Heart right ventricle (tissue), 16 donors: ENCODE measurements around the gene LANCL3. TPM values are rescaled to one million over a fixed set of nuclear protein-coding genes. Genes with fewer than 3 reads are reported as not detected.

Source experiments
- ATAC-seq, 8 donors: fragments of 200-7000 bp; cut with Tn5 transposase; one replicate each; pipeline ENCODE4 v1.9.1; 2020; ENCODE audit warnings: mild to moderate bottlenecking in 8 of 8, moderate library complexity in 8 of 8, moderate number of reproducible peaks in 1 of 8
- DNase-seq, 2 donors: peaks; one replicate each; pipeline ENCODE4 v3.0.0-alpha.2; 2020
- H3K27ac ChIP-seq, 10 donors: fragments of 200-600 bp; sonication (generic) in 2 of 10; one replicate each; pipeline versions ENCODE4 v1.5.0 to v1.8.0; 2020 to 2022; ENCODE audit warnings: mild to moderate bottlenecking in 3 of 10
- H3K27me3 ChIP-seq, 7 donors: fragments of 200-600 bp; one replicate each; pipeline ENCODE4 v1.8.0; 2021 to 2022; ENCODE audit warnings: mild to moderate bottlenecking in 2 of 7
- H3K36me3 ChIP-seq, 9 donors: fragments of 200-600 bp; sonication (generic) in 1 of 9; one replicate each; pipeline versions ENCODE4 v1.5.0 to v1.8.0; 2020 to 2022; ENCODE audit warnings: mild to moderate bottlenecking in 2 of 9
- H3K4me1 ChIP-seq, 9 donors: fragments of 200-600 bp; sonication (generic) in 1 of 9; one replicate each; pipeline versions ENCODE4 v1.5.0 to v1.8.0; 2020 to 2022; ENCODE audit warnings: mild to moderate bottlenecking in 4 of 9
- H3K4me3 ChIP-seq, 10 donors: fragments of 200-600 bp; sonication (generic) in 2 of 10; one replicate each; pipeline versions ENCODE4 v1.5.0 to v1.8.0; 2020 to 2022; ENCODE audit warnings: mild to moderate bottlenecking in 7 of 10, moderate library complexity in 2 of 10
- H3K9me3 ChIP-seq, 11 donors: fragments of 200-600 bp in 10 of 11; sonication (generic) in 2 of 11; one replicate each; pipeline versions ENCODE4 v1.5.0 to v1.8.0; 2013 to 2022; ENCODE audit warnings: mild to moderate bottlenecking in 2 of 11, control low read depth in 1 of 11, moderate library complexity in 1 of 11
- CTCF ChIP-seq, 9 donors: fragments of 200-600 bp; sonication (generic) in 2 of 9; IDR thresholded peaks; one replicate each; pipeline versions ENCODE4 v1.5.0 to v1.8.0; 2021 to 2022; ENCODE audit warnings: antibody characterized with exemption in 9 of 9, mild to moderate bottlenecking in 5 of 9, moderate library complexity in 1 of 9
- WGBS, 2 donors: extraction: QIAGEN DNeasy Blood & Tissue Kit; methylation state at CpG; one replicate each; pipeline ENCODE4 v1.1.7; 2013; ENCODE audit warnings: inconsistent platforms in 1 of 2; 5-methylcytosine and 5-hydroxymethylcytosine counted together
- intact Hi-C, 10 donors: fragments of 100-400 bp; cut with DNase I; formaldehyde crosslinking; loops; one replicate each; pipeline versions ENCODE4 v1.11.1 to v1.14.2; 2022
- polyA plus RNA-seq, 2 donors: library from polyadenylated mRNA; stranded (reverse); fragments of 200-250 nt; gene quantifications; one replicate each; pipeline ENCODE4 v1.2.3, GENCODE V29; 2013
- total RNA-seq, 10 donors: library from RNA; stranded (reverse); fragmentation: NEBNext Ultra II Directional in 3 of 10; extraction: Animal tissue kit (Norgen Biotek cat#: 25700) in 3 of 10; gene quantifications; one replicate each; pipeline versions ENCODE4 v1.2.1 to v1.2.4, GENCODE V29; 2021 to 2023
- donor health status: Arrhythmogenic right ventricular cardiomyopathy.
- donor health status: ischemic (EF 13 %, LVEDD 7.1; RV severe dilation, severe dysfunction).
- donor health status: healthy with polysubstance abuse.
- donor health status: DM: no; HTN: yes; CAD: no.
- donor health status: DM: no; HTN: no; CAD: no.
- donor health status: ischemic (EF 25% LVEDD 6.9; RV normal size, moderate dysfunction).
- donor health status: ischemic (EF 25% LVEDD 5.7; RV mildly dilated, moderate dysfunction).
- donor health status: healthy.
- donor health status: DM: yes; HTN: yes; CAD: no.
- donor health status: Ischemic cardiomyopathy.
- donor health status: ischemic (EF 35%, LVEDD 5.7; RV mildly dilated, moderate dysfunction).
- donor health status: nonischemic (EF 11% LVEDD 7.7; RV severe dilation, severe dysfunction).
- donor health status: DM: yes; HTN: yes; CAD: no.
- donor health status: PGD.
- donor health status: ischemic (EF 29% LVEDD 5.4; RV normal size, mild dysfunction).
- donor health status: nonischemic (EF 23%, LVEDD 6.1; RV moderate dilation, normal function).

LANCL3 gene
- total and polyA plus RNA-seq, 12 donors = 0.04 to 0.56 (median 0.14) TPM

- no peak for ATAC-seq
- intact Hi-C loops = no loop called here
- WGBS, 2 donors = 100% methylated on average over 1 of the region's 1 CpG
These were observed 38.3 kb downstream of the LANCL3 start for GRCh38 chrX:37609727-37610126.

GRCh38 chrX:37613933-37614332, 42.5 kb downstream of the LANCL3 start:
- H3K4me3 ChIP-seq = no peak overlapping the region
- H3K4me1 ChIP-seq = no peaks in the 10 kb centered on the region
- H3K9me3 ChIP-seq = no peaks in the 10 kb centered on the region
- peaks cover 0 to 18% (median 0%) of the 10 kb centered on the region in 7 donors for H3K27me3 ChIP-seq
- WGBS, 2 donors = 81 to 84% methylated on average over 1 of the region's 1 CpG
- DNase-seq (no peak), ATAC-seq (no peak)
- intact Hi-C loops = no loop called here
- H3K36me3 ChIP-seq = no peaks in the 10 kb centered on the region
- TF ChIP-seq CTCF (IDR thresholded peaks at IDR 0.05) = no peak
- no peak overlapping the region for H3K27ac ChIP-seq

More at GRCh38 chrX:37609727-37610126, 38.3 kb downstream of the LANCL3 start:
- Histone ChIP-seq H3K9me3 (no peaks in the 10 kb centered on the region), H3K36me3 (no peaks in the 10 kb centered on the region), H3K27ac (no peak overlapping the region), H3K4me3 (no peak overlapping the region), H3K4me1 (no peaks in the 10 kb centered on the region), H3K27me3 (peaks cover 0 to 10% (median 0%) of the 10 kb centered on the region in 7 donors)
- TF ChIP-seq CTCF (IDR thresholded peaks at IDR 0.05) = no peak
- DNase-seq = no peak

- intact Hi-C loops = no loop called here
- ATAC-seq (peak in 1 of 8 donors; percentile 48), DNase-seq (no peak)
- Histone ChIP-seq H3K27me3 (peaks cover 0 to 4% (median 0%) of the 10 kb centered on the region in 7 donors), H3K27ac (no peak overlapping the region), H3K4me1 (no peaks in the 10 kb centered on the region), H3K9me3 (no peaks in the 10 kb centered on the region), H3K4me3 (no peak overlapping the region), H3K36me3 (no peaks in the 10 kb centered on the region)
- TF ChIP-seq CTCF (IDR thresholded peaks at IDR 0.05) = no peak
- WGBS, 2 donors = 74% methylated on average over 1 of the region's 1 CpG
These were observed 56.1 kb downstream of the LANCL3 start for GRCh38 chrX:37627602-37628001.

GRCh38 chrX:37638047-37638446, 66.6 kb downstream of the LANCL3 start:
- Histone ChIP-seq H3K27ac (no peak overlapping the region), H3K27me3 (peaks cover 0 to 14% (median 0%) of the 10 kb centered on the region in 7 donors), H3K9me3 (peaks cover 0 to 9% (median 0%) of the 10 kb centered on the region in 11 donors), H3K4me1 (no peaks in the 10 kb centered on the region), H3K36me3 (no peaks in the 10 kb centered on the region), H3K4me3 (no peak overlapping the region)
- TF ChIP-seq CTCF (IDR thresholded peaks at IDR 0.05) = no peak
- intact Hi-C loops = no loop called here
- ATAC-seq (no peak), DNase-seq (no peak)
